H1 (cell line): ENCODE results near the gene CERCAM. TPM values are rescaled to one million over a fixed set of nuclear protein-coding genes. Genes with fewer than 3 reads are reported as not detected.

ENCODE experiments used
- CTCF ChIA-PET: fragments of 300-600 bp; sonication (Branson Sonifier 250); formaldehyde crosslinking; loops from one replicate; lab custom pipeline; 2021; ENCODE audit not compliant: partially characterized antibody; lab: Charles Lee
- POLR2A ChIA-PET: fragments of 300-600 bp; sonication (Branson Sonifier 250); formaldehyde crosslinking; loops from one replicate; lab custom pipeline; 2021; ENCODE audit warnings: inconsistent platforms; ENCODE audit not compliant: partially characterized antibody; lab: Charles Lee
- DNase-seq, 2 experiments: peaks; one replicate each; pipeline versions ENCODE4 v3.0.0 to v3.0.0-alpha.2; 2010 to 2022; ENCODE audit warnings: low spot score in 2 of 2, low read depth in 1 of 2, mixed read lengths in 1 of 2
- FAIRE-seq: peaks from 2 replicates; lab custom pipeline; 2011; peaks lifted over from hg19 to GRCh38; lab: Jason Lieb, UNC
- H2AFZ ChIP-seq: 2 replicates; pipeline ENCODE4 v1.8.1; 2012; ENCODE audit warnings: low read length, inconsistent platforms
- H2AK5ac ChIP-seq: 2 replicates; pipeline ENCODE4 v1.6.1; 2013; ENCODE audit warnings: low read depth, low read length
- H2BK120ac ChIP-seq: replicated peaks from 2 replicates; pipeline ENCODE3; 2013; ENCODE audit warnings: low read depth, low read length, inconsistent platforms
- H2BK12ac ChIP-seq: 2 replicates; pipeline ENCODE4 v1.6.1; 2013; ENCODE audit warnings: low read depth, low read length
- H2BK15ac ChIP-seq: 2 replicates; pipeline ENCODE4 v1.6.1; 2013; ENCODE audit warnings: low read length
- H2BK20ac ChIP-seq: 2 replicates; pipeline ENCODE4 v1.6.1; 2013; ENCODE audit warnings: low read length
- H2BK5ac ChIP-seq: 2 replicates; pipeline ENCODE4 v1.6.1; 2013; ENCODE audit warnings: low read depth, low read length
- H3K14ac ChIP-seq: 2 replicates; pipeline ENCODE4 v1.6.1; 2013; ENCODE audit warnings: inconsistent platforms; ENCODE audit not compliant: insufficient read length
- H3K18ac ChIP-seq: 2 replicates; pipeline ENCODE4 v1.6.1; 2013; ENCODE audit warnings: low read length; ENCODE audit errors: extremely low read depth
- H3K23ac ChIP-seq: 2 replicates; pipeline ENCODE4 v1.6.1; 2013; ENCODE audit warnings: inconsistent platforms; ENCODE audit not compliant: insufficient read length
- H3K23me2 ChIP-seq: 2 replicates; pipeline ENCODE4 v1.6.1; 2013; ENCODE audit warnings: low read depth, low read length
- H3K27ac ChIP-seq: 2 replicates; pipeline ENCODE4 v1.6.1; 2011; ENCODE audit warnings: low read depth, low read length, inconsistent platforms
- H3K27me3 ChIP-seq, 4 experiments: replicated peaks in 1 of 4; 1 replicate in 1 of 4; 2 replicates in 3 of 4; pipeline versions ENCODE4 v1.6.1 to v1.8.1; 2011 to 2013; ENCODE audit warnings: low read length in 3 of 4, mild to moderate bottlenecking in 3 of 4, inconsistent platforms in 2 of 4, mixed read lengths in 2 of 4, moderate library complexity in 1 of 4; ENCODE audit not compliant: control insufficient read depth in 3 of 4, insufficient read depth in 3 of 4; ENCODE audit errors: extremely low read depth in 1 of 4
- H3K36me3 ChIP-seq, 4 experiments: 2 replicates each; pipeline versions ENCODE4 v1.6.1 to v1.8.1; 2011 to 2013; ENCODE audit warnings: mild to moderate bottlenecking in 4 of 4, low read length in 3 of 4, moderate library complexity in 2 of 4, control low read depth in 1 of 4, inconsistent platforms in 1 of 4; ENCODE audit not compliant: insufficient read depth in 4 of 4, control insufficient read depth in 2 of 4
- H3K4ac ChIP-seq: replicated peaks from 2 replicates; pipeline ENCODE3; 2013; ENCODE audit warnings: low read length, low read depth, mixed read lengths, inconsistent platforms; ENCODE audit not compliant: insufficient read length
- H3K4me1 ChIP-seq, 4 experiments: replicated peaks in 1 of 4; 1 replicate in 1 of 4; 2 replicates in 3 of 4; pipeline versions ENCODE4 v1.6.1 to v1.8.1; 2011 to 2013; ENCODE audit warnings: low read length in 3 of 4, inconsistent platforms in 2 of 4, mixed read lengths in 1 of 4; ENCODE audit not compliant: insufficient read depth in 4 of 4, control insufficient read depth in 3 of 4
- H3K4me2 ChIP-seq, 2 experiments: 2 replicates each; pipeline versions ENCODE4 v1.6.1 to v1.8.1; 2011 to 2013; ENCODE audit warnings: low read depth in 2 of 2, low read length in 2 of 2, control low read depth in 1 of 2, inconsistent platforms in 1 of 2, mild to moderate bottlenecking in 1 of 2; ENCODE audit not compliant: insufficient read depth in 1 of 2
- H3K4me3 ChIP-seq, 4 experiments: fragments of 200-600, 300-600 bp in 1 of 4; sonication (generic), shearing (Covaris generic), sonication (Bioruptor Twin) in 1 of 4; 2 replicates each; pipeline versions ENCODE4 v1.5.1 to v1.8.1; 2011 to 2016; ENCODE audit warnings: low read length in 4 of 4, low read depth in 3 of 4, control low read depth in 2 of 4, inconsistent platforms in 2 of 4, mild to moderate bottlenecking in 2 of 4, mixed read lengths in 1 of 4, moderate library complexity in 1 of 4; ENCODE audit not compliant: insufficient read depth in 2 of 4; ENCODE audit errors: extremely low read depth in 1 of 4
- H3K56ac ChIP-seq: replicated peaks from 2 replicates; pipeline ENCODE3; 2013; ENCODE audit warnings: low read depth, mild to moderate bottlenecking, mixed read lengths, low read length, inconsistent platforms; ENCODE audit not compliant: insufficient read length
- H3K79me1 ChIP-seq: 2 replicates; pipeline ENCODE4 v1.6.1; 2013; ENCODE audit warnings: low read depth, low read length, control low read depth
- H3K79me2 ChIP-seq, 2 experiments: 2 replicates each; pipeline versions ENCODE4 v1.6.1 to v1.8.1; 2012 to 2013; ENCODE audit warnings: low read length in 2 of 2, mild to moderate bottlenecking in 2 of 2, inconsistent platforms in 1 of 2; ENCODE audit not compliant: insufficient read depth in 2 of 2, control insufficient read depth in 1 of 2
- H3K9ac ChIP-seq, 4 experiments: replicated peaks in 1 of 4; 1 replicate in 1 of 4; 2 replicates in 3 of 4; pipeline versions ENCODE4 v1.6.1 to v1.8.1; 2011 to 2013; ENCODE audit warnings: low read depth in 3 of 4, low read length in 3 of 4, control low read depth in 2 of 4, mild to moderate bottlenecking in 2 of 4, moderate library complexity in 2 of 4, inconsistent platforms in 1 of 4; ENCODE audit errors: extremely low read depth in 1 of 4
- H3K9me3 ChIP-seq, 2 experiments: 2 replicates each; pipeline versions ENCODE4 v1.6.1 to v1.8.1; 2012 to 2013; ENCODE audit warnings: mild to moderate bottlenecking in 2 of 2, moderate library complexity in 2 of 2, control low read depth in 1 of 2, inconsistent platforms in 1 of 2, low read depth in 1 of 2, low read length in 1 of 2, mixed read lengths in 1 of 2; ENCODE audit not compliant: insufficient read depth in 2 of 2
- H4K20me1 ChIP-seq, 2 experiments: replicated peaks in 1 of 2; 2 replicates each; pipeline versions ENCODE3 to v1.8.1; 2011 to 2013; ENCODE audit warnings: inconsistent platforms in 2 of 2, low read length in 2 of 2, mild to moderate bottlenecking in 1 of 2; ENCODE audit not compliant: insufficient read depth in 2 of 2, control insufficient read depth in 1 of 2
- H4K5ac ChIP-seq: 2 replicates; pipeline ENCODE4 v1.6.1; 2013; ENCODE audit warnings: low read length, low read depth, mixed read lengths, inconsistent platforms; ENCODE audit not compliant: insufficient read length
- H4K8ac ChIP-seq: 2 replicates; pipeline ENCODE4 v1.8.0; 2013; ENCODE audit warnings: mild to moderate bottlenecking, moderate library complexity, low read length, inconsistent platforms; ENCODE audit not compliant: insufficient read depth; ENCODE audit errors: extremely low read depth
- H4K91ac ChIP-seq: replicated peaks from 2 replicates; pipeline ENCODE3; 2013; ENCODE audit warnings: low read length, mixed read lengths, inconsistent platforms; ENCODE audit not compliant: insufficient read length
- CTCF ChIP-seq, 3 experiments: IDR thresholded peaks; 1 replicate in 2 of 3; 2 replicates in 1 of 3; pipeline versions ENCODE4 v1.5.1 to v1.6.1; 2011; ENCODE audit warnings: low read length in 3 of 3, mild to moderate bottlenecking in 3 of 3, inconsistent platforms in 2 of 3, low read depth in 1 of 3, moderate library complexity in 1 of 3; ENCODE audit not compliant: insufficient read depth in 1 of 3; ENCODE audit errors: control extremely low read depth in 1 of 3
- SIRT6 ChIP-seq: IDR thresholded peaks from one replicate; pipeline ENCODE4 v1.7.1; 2012; ENCODE audit warnings: low read length, inconsistent platforms
- WGBS, 2 experiments: shearing (Covaris generic) in 1 of 2; methylation state at CpG; one replicate each; pipeline versions ENCODE4 v1.1.6 to v1.1.7; 2013 to 2015; ENCODE audit warnings: low lambda C conversion rate in 2 of 2, mixed read lengths in 2 of 2, inconsistent platforms in 1 of 2, low coverage in 1 of 2, missing lambda C conversion rate in 1 of 2; ENCODE audit not compliant: insufficient replicate concordance in 2 of 2, insufficient coverage in 1 of 2, insufficient read length in 1 of 2; ENCODE audit errors: extremely low coverage in 1 of 2, missing lambda C conversion rate in 1 of 2; 5-methylcytosine and 5-hydroxymethylcytosine counted together
- polyA plus RNA-seq, 7 experiments: library from polyadenylated mRNA; depleted of rRNA in 3 of 7; stranded (reverse) in 5 of 7; unstranded in 2 of 7; fragments of >200 nt in 5 of 7; fragments of 200-250 nt in 2 of 7; gene quantifications; 1 replicate in 5 of 7; 2 replicates in 1 of 7; 4 replicates in 1 of 7; pipeline versions ENCODE4 v1.2.1 to v1.2.3, GENCODE V29; 2011 to 2013; ENCODE audit warnings: missing spikeins in 2 of 7, mixed read lengths in 2 of 7
- total RNA-seq: library from RNA; stranded (reverse); fragmentation: NEBNext Ultra II Directional; extraction: Animal tissue kit (Norgen Biotek cat#: 25700); gene quantifications from 2 replicates; pipeline ENCODE4 v1.2.1, GENCODE V29; 2021

CERCAM gene
- total and polyA plus RNA-seq, 2 of the 8 experiments (the other 6 are each of a cell fraction or from before 2014, with no cell fraction given): 3.1 to 5.2 TPM

- CTCF ChIA-PET: no interaction called here
- Histone ChIP-seq H3K4me2 (no peak overlapping the region), H4K5ac (no peak overlapping the region), H3K4ac (no peak overlapping the region), H3K4me3 (no peak overlapping the region), H2BK120ac (no peak overlapping the region), H3K9ac (no peak overlapping the region), H3K79me2 (no peaks in the 10 kb centered on the region), H3K27me3 (no peaks in the 10 kb centered on the region), H3K18ac (no peak overlapping the region), H3K27ac (no peak overlapping the region), H3K9me3 (no peaks in the 10 kb centered on the region), H3K23ac (no peak overlapping the region), H3K79me1 (no peaks in the 10 kb centered on the region), H2AFZ (no peak overlapping the region), H3K4me1 (no peaks in the 10 kb centered on the region), H4K8ac (no peak overlapping the region), H4K20me1 (peaks cover 0 to 2% of the 10 kb centered on the region in 2 experiments), H2BK20ac (no peak overlapping the region), H4K91ac (no peak overlapping the region), H3K36me3 (peaks cover 0 to 3% (median 0%) of the 10 kb centered on the region in 4 experiments; a peak in 1 of 8 replicates), H3K14ac (no peak overlapping the region), H2BK12ac (no peak overlapping the region), H2BK15ac (no peak overlapping the region), H2AK5ac (no peak overlapping the region), H3K23me2 (no peaks in the 10 kb centered on the region), H2BK5ac (no peak overlapping the region; the same call in 1 of the 2 replicates), H3K56ac (no peak overlapping the region)
- no peak for FAIRE-seq
- DNase-seq: no peak
- WGBS, 2 experiments: 71% methylated on average over 1 of the region's 1 CpG; no CpG with 5 or more reads in 1 of the 2 experiments
- POLR2A ChIA-PET: interaction anchor here (1.8 kb wide), 1 partner anchor 21 kb away, joined by 4 read pairs; no protein-coding TSS in a partner anchor
- TF ChIP-seq CTCF (IDR thresholded peaks at IDR 0.05; ENCODE audit: control extremely low read depth in 1 of 3, insufficient read depth in 1 of 3, low read depth in 1 of 3, low read length in 3 of 3) (peak in 1 of 3 experiments; percentile 2; a peak in 1 of 4 replicates), SIRT6 (no peak)
These were observed 58.6 kb downstream of the CERCAM start for GRCh38 chr9:128479262-128479661.
